Measurements from ENCODE around the gene PTBP3.

- TF ChIP-seq CTCF (IDR thresholded peaks at IDR 0.05; ENCODE audit: low read depth, low read length) (no peak), POLR2A (IDR thresholded peaks at IDR 0.05; ENCODE audit: extremely low read depth, insufficient read length) (no peak)
- TF ChIP-seq, protein P1, sequence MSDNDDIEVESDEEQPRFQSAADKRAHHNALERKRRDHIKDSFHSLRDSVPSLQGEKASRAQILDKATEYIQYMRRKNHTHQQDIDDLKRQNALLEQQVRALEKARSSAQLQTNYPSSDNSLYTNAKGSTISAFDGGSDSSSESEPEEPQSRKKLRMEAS (IDR thresholded peaks at IDR 0.05; ENCODE audit: low read depth, low read length): no peak
Measured at GRCh38 chr9:112274600-112274999, 58.8 kb downstream of the PTBP3 start.

Measured in NB4 (cell line).